SK-N-MC (cell line): ENCODE measurements around the gene BBLN.

Experiments used
- EZH2 ChIP-seq: fragments of 200-600 bp; sonication (generic); IDR thresholded peaks from one replicate; pipeline ENCODE4 v1.6.1; 2017; ENCODE audit warnings: antibody characterized with exemption
- POLR2AphosphoS5 ChIP-seq: IDR thresholded peaks from 2 replicates; pipeline ENCODE4 v1.6.1; 2012; ENCODE audit warnings: mild to moderate bottlenecking, low read depth, low read length, borderline replicate concordance

DNA sequence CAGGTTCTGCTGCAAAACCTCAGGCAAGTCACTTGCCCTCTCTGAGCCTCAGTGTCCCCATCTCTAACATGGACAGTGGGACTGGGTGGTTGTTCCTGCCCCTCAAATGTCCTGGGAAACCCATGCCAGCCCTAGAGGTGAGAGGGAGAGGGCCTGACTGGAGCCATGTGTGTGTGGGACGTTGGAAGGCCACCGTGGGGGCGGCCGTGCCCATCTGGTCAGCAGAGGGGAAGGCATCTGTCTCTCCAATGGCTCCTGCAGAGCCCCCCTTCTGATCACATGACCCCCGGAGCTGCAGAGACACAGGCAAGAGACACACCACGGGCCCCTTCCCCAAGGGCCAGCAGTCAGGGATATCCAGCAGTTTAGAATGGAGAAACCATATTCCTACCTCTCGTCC is 44.8 kb downstream of the BBLN start:
- no peak for TF ChIP-seq EZH2
- TF ChIP-seq POLR2AphosphoS5 = no peak
